Measurements from ENCODE around the gene SEMA3F. TPM values are rescaled to one million over a fixed set of nuclear protein-coding genes. Genes with fewer than 3 reads are reported as not detected.

The SEMA3F gene
- total and polyA plus RNA-seq, 2 donors (not counting 3 experiments of a cell fraction or from before 2014, with no cell fraction given): 65.8 to 99.1 TPM

GRCh38 chr3:50153782-50154475 is 1.2 kb upstream of the SEMA3F start:
- no peak for TF ChIP-seq GATA2 (IDR thresholded peaks at IDR 0.05; ENCODE audit: insufficient read depth, insufficient read length, low read depth, low read length)
- no peak for TF ChIP-seq CTCF (IDR thresholded peaks at IDR 0.05; ENCODE audit: extremely low read depth in 1 of 2, insufficient read depth in 1 of 2, low read depth in 1 of 2, low read length in 2 of 2)
- TF ChIP-seq POLR2AphosphoS5 (IDR thresholded peaks at IDR 0.05; ENCODE audit: insufficient read depth, low read depth, low read length): no peak
- TF ChIP-seq JUN (IDR thresholded peaks at IDR 0.05; ENCODE audit: borderline replicate concordance, insufficient read depth, insufficient read length, low read depth): no peak
- TF ChIP-seq FOS (IDR thresholded peaks at IDR 0.05; ENCODE audit: borderline replicate concordance, insufficient read depth, low read length): no peak
- no peak for TF ChIP-seq EZH2 (IDR thresholded peaks at IDR 0.05; ENCODE audit: borderline replicate concordance, low read depth, low read length, severe bottlenecking)
- TF ChIP-seq MAX (IDR thresholded peaks at IDR 0.05; ENCODE audit: insufficient read depth, insufficient read length): no peak
- no peak for TF ChIP-seq POLR2A (IDR thresholded peaks at IDR 0.05; ENCODE audit: low read depth, low read length)
- no peak for TF ChIP-seq MYC (IDR thresholded peaks at IDR 0.05; ENCODE audit: low read depth, low read length)
- Histone ChIP-seq H3K9ac (replicated peaks; ENCODE audit: extremely low read depth, insufficient read depth, low read length) (no peak overlapping the region), H2AFZ (ENCODE audit: low read depth, low read length) (peak overlapping the region; percentile 53), H3K79me2 (ENCODE audit: control insufficient read depth, insufficient read depth, low read length) (peaks cover 31% of the 10 kb centered on the region), H3K9me3 (replicated peaks; ENCODE audit: control insufficient read depth, insufficient read depth, low read length) (no peaks in the 10 kb centered on the region), H3K9me1 (replicated peaks; ENCODE audit: control insufficient read depth, extremely low read depth, insufficient read depth, low read length) (no peaks in the 10 kb centered on the region), H3K4me1 (ENCODE audit: control insufficient read depth, extremely low read depth, insufficient read depth, low read length) (peaks cover 40% of the 10 kb centered on the region), H3K4me3 (replicated peaks in 1 of 3; ENCODE audit: insufficient read depth in 1 of 3, low read depth in 1 of 3, low read length in 3 of 3) (peak overlapping the region in 1 of 3 experiments; percentile 77), H3K27ac (ENCODE audit: insufficient read depth, low read depth, low read length) (no peak overlapping the region), H3K27me3 (ENCODE audit: control insufficient read depth in 2 of 2, insufficient read depth in 2 of 2, low read length in 2 of 2) (no peaks in the 10 kb centered on the region), H4K20me1 (replicated peaks; ENCODE audit: control insufficient read depth, extremely low read depth, insufficient read depth, low read length) (no peaks in the 10 kb centered on the region), H3K36me3 (ENCODE audit: control insufficient read depth in 2 of 2, extremely low read depth in 1 of 2, insufficient read depth in 2 of 2, low read length in 2 of 2) (no peaks in the 10 kb centered on the region), H3K4me2 (ENCODE audit: insufficient read depth, low read length) (peak overlapping the region; percentile 66)
- ChIA-PET CTCF (interaction anchor here (0.9 to 3.8 kb wide), 8 partner anchors 11 to 36 kb away, joined by 3 to 40 read pairs (median 6); no protein-coding TSS in a partner anchor), POLR2A (no interaction called here)
- FAIRE-seq (no peak), DNase-seq (ENCODE audit: low read depth, low spot score) (no peak)
- dilution Hi-C loops (cut with MboI; ENCODE audit: extremely low pct_ligation_motif_present, low sequenced_read_pairs): no loop called here
- no TSS peak for BruUV-seq (replicated peaks)
- intact Hi-C loops (cut with micrococcal nuclease): loop anchor here (1.0 kb wide), 2 partner anchors 16 to 33 kb away; no protein-coding TSS in a partner anchor

Data from endothelial cell of umbilical vein (primary cell).